Measurements from ENCODE around the gene AOC1.
"Not testable (repeated sequence)": the region's sequence is repeated elsewhere in the genome, so short reads cannot be mapped to it uniquely, and the experiment has no call there.

AOC1 gene, protein sequence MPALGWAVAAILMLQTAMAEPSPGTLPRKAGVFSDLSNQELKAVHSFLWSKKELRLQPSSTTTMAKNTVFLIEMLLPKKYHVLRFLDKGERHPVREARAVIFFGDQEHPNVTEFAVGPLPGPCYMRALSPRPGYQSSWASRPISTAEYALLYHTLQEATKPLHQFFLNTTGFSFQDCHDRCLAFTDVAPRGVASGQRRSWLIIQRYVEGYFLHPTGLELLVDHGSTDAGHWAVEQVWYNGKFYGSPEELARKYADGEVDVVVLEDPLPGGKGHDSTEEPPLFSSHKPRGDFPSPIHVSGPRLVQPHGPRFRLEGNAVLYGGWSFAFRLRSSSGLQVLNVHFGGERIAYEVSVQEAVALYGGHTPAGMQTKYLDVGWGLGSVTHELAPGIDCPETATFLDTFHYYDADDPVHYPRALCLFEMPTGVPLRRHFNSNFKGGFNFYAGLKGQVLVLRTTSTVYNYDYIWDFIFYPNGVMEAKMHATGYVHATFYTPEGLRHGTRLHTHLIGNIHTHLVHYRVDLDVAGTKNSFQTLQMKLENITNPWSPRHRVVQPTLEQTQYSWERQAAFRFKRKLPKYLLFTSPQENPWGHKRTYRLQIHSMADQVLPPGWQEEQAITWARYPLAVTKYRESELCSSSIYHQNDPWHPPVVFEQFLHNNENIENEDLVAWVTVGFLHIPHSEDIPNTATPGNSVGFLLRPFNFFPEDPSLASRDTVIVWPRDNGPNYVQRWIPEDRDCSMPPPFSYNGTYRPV

DNA sequence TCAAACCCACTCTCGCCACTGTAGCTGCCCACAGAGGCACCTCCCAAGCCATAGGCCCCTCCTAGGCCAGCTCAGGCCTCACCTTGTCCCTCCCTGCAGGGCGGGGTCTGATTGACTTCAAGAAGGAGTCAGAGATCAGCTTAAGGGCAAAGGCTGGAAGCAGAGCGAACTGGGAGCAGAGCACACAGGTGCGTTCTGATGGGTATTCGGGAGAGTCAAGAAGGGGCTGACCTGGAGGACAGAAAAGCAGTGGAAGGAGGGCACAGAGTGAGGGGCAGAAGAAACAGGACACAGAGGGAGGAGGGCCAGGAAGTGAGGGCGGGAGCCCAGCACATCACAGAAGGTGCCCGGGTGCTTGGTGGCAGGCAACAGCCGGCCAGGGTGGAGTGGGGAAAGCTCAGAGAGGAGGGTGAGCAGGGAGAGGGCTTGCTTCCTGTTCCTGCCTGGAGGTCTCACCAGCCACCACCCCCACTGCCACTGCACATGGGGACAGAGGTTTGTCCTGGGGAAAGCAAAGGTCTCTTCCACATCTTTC is at the start of gene AOC1:
AOC1 (plus strand) TSS at position 147 of the 535 bp plus-strand sequence. CDS start 3,954 bp downstream, outside the sequence.
- no peak for DNase-seq (ENCODE audit: low read depth)

DNA sequence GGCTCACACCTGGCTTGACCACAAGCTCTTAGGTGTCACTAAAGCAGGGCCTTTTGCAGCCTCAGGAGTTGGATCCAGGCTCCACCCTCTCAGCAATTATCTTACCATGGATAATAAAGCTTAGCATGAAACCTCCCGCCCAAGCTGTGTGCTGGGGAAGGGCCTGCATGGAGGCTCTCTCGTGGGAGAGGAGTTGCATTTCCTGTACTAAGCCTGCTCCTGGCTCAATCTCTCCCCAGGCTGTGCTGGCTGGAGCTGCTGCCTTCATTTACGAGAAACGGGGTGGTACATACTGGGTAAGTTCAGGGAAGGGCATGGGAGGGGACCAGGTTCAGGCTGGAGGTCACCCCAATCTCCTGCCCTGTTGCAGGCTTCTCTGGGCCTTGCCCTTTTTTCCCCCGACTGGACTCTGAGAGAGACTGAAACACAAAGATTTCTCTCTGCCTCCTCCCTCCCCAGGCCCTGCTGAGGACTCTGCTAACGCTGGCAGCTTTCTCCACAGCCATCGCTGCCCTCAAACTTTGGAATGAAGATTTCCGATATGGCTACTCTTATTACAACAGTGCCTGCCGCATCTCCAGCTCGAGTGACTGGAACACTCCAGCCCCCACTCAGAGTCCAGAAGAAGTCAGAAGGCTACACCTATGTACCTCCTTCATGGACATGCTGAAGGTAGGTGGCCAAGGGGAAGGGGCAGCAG is 49.0 kb upstream of the AOC1 start:
- DNase-seq (ENCODE audit: low read depth) = no peak

DNA sequence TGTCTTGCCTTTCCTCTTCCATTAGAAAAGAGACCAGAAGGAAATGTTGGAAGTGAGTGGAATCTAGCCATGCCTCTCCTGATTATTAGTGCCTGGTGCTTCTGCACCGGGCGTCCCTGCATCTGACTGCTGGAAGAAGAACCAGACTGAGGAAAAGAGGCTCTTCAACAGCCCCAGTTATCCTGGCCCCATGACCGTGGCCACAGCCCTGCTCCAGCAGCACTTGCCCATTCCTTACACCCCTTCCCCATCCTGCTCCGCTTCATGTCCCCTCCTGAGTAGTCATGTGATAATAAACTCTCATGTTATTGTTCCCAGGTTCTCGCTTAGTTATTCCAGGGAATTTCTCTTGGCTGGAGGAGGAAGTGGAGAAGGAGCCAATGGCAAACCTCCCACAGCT is 47.5 kb upstream of the AOC1 start:
- no peak for DNase-seq (ENCODE audit: low read depth)

DNA sequence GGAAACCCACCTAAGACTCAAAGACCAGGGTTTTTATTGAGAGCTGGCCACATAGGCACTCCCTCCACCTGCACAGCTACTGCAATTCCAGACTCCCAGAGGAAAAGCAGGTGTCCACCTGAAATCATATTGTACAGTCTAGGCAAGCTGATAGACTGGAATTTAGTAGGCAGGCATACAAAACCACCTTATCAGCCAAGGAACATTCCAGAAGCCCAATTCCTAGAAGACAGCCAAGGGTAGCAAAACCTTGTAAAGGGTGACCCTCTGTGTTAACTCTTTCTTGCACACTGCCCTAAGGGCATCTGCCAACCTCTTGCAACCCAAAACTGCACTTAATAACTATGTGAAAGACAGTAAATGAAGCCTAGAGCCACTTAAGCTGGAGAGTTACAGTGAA is 46.5 kb upstream of the AOC1 start:
- DNase-seq (ENCODE audit: low read depth) = no peak

DNA sequence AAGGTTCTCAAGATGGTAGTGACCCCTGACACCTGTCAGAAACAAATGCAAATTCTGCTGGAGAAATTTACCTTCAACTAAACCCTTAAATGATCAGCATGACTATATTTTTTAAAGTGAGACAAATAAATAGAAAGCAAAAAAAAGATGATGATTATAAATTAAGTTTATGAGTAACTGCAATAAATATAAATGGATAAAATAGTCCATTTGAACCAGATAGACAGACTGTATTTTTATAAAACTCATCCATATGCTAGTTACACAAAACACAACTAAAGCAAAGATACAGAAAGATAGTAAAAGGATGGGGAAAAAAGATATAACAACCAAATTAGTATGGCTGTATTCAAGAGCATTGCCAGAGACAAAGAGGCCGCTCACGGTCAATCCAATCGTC is 45.9 kb upstream of the AOC1 start:
- no peak for DNase-seq (ENCODE audit: low read depth)

DNA sequence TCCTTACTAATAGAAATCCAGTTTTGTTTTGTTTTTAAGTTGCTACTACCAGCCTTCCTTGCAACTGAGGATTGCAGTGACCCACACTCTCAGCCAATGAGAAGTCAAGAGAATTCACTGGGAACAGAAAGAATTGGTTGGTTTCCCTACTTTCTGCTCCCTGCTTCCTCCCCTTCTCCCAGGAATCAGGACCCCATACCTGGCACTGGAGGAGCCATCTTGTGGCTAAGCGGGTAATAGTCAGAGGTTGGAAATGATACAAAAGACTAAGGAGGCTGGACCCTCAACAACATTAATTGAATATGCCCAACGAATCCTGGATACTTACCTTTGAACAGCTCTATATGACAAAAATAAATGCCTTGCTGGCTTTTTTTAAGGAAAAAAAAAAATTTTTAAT is 45.5 kb upstream of the AOC1 start:
- DNase-seq (ENCODE audit: low read depth) = no peak

DNA sequence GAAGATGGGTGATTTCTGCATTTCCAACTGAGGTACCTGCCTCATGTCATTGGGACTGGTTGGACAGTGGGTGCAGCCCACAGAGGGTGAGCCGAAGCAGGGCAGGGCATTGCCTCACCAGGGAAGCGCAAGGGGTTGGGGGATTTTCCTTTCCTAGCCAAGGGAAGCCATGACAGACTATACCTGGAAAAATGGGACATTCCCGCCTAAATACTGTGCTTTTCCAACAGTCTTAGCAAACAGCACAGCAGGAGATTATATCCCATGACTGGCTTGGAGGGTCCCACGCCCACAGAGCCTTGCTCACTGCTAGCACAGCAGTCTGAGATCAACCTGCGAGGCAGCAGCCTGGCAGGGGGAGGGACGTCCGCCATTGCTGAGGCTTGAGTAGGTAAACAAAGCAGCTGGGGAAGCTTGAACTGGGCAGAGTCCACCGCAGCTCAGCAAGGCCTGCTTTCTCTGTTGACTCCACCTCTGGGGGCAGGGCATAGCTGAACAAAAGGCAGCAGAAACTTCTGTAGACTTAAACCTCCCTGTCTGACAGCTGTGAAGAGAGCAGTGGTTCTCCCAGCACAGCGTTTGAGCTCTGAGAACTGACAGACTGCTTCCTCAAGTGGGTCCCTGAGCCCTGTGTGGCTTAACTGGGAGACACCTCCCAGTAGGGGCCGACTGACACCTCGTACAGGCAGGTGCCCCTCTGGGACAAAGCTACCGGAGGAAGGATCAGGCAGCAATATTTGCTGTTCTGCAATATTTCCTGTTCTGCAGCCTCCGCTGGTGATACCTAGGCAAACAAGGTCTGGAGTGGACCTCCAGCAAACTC is 44.5 kb upstream of the AOC1 start:
- not testable (repeated sequence) for DNase-seq (ENCODE audit: low read depth)

DNA sequence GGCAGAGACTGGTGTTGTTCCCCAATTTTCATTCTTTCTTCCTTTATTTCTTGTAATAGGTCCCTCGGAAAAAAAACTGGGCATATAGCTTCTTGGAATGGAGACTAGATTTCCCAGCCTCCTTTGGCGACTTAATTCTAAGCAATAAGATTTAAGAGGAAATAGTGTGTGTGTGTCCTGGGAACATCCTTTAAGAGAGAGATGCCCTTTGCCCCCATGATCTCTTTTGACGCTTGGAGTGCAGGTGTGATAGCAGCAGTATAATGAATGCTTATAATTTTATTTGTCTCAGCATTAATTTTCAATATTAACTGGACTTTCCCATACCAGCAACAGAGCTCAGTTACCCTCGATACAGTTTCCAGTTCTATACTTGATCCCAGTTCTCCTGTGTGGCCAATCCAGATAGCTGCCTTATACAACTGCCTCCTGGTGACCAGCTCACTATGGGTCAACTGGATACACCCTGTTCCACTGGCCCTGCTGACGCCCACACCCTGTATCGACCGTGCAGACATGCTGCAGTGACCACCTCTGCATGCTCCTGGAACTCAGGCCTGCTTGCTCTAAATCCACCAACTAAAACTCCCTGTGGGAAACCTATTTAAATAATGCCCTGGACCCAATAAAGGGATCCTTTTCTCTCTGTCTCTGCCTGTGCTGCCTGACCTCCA is 37.9 kb upstream of the AOC1 start:
- no peak for DNase-seq (ENCODE audit: low read depth)

DNA sequence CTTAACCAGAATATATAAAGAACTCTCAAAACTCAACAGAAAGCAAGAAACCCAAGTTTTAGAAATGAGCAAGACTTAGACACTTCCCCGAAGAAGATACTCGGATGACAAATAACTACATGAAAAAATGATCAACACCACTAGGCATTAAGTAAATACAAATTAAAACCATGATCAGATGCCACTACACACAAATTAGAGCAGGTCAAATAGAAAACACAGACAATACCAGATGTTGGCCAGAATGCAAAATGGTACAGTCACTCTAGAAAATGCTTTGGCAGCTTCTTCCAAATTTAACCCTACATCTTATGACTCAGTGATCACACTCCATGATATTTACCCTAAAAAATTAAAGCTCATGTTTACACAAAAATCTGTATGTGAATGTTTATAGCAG is 33.3 kb upstream of the AOC1 start:
- DNase-seq (ENCODE audit: low read depth) = no peak

DNA sequence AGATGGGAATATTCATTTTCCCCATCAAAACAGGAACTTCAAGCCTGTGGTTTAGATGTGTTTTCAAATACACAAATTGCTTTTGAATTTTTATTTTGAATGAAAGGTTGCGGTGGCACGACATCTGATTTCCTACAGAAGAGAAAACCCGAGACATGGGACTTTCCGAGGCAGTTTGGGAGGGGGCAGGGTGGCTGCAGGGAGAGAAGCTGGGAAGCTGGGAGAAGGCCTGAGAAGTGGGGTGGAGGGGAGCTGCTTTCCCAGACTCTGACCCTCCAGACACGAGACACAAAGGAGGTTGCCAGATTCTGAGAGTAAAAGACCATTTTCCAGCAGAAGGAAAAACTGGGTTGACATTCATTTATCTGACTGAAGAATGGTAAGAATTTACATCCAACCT is 32.2 kb upstream of the AOC1 start:
- no peak for DNase-seq (ENCODE audit: low read depth)

DNA sequence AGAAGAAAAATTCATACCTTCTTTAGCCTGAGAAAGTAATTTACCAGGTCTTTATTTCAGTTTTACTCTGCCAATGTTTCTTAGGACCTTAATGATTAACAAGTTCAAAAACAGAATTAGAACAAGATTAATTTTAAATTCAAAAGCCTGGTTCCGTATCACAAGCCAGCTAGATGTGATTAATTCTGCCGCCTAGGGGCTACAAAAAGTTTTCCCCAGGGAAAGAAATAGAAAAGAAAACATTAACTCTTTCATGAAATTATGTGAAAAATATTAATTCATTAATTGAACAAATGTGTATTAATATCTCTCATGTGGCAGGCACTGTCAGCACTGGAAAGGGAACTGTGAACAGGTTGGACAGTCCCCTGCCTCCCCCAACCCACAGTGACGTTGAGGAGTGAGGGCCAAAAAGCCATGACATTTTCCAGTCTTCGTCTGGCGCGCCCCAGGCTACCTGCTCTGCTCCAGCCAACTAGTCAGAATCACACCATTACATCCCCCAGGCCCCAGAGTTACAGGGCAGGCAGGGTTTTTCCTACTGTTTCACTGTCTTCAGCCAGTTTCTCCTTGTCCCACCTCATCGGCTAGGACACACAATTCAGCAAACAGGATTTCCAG is 31.6 kb upstream of the AOC1 start:
- DNase-seq (ENCODE audit: low read depth) = no peak

DNA sequence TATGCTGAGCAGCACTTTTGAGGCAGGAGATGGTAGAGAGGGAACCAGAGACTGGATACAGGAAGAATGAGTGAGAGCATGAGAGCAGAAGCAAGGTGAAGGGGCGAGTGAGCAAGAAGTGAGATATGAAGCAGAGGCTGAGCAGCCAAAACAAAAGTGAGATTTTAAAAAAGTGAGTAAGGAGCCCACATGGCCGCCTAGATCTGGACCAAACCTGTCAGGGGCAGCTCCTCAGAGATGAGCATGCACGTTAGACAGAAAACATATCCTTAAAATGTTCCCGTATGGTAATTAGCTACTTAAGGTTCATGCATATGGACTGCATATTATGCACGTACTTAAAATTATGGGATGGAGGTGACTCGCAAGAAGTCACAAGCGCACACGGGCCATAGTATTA is 29.3 kb upstream of the AOC1 start:
- DNase-seq (ENCODE audit: low read depth) = no peak

DNA sequence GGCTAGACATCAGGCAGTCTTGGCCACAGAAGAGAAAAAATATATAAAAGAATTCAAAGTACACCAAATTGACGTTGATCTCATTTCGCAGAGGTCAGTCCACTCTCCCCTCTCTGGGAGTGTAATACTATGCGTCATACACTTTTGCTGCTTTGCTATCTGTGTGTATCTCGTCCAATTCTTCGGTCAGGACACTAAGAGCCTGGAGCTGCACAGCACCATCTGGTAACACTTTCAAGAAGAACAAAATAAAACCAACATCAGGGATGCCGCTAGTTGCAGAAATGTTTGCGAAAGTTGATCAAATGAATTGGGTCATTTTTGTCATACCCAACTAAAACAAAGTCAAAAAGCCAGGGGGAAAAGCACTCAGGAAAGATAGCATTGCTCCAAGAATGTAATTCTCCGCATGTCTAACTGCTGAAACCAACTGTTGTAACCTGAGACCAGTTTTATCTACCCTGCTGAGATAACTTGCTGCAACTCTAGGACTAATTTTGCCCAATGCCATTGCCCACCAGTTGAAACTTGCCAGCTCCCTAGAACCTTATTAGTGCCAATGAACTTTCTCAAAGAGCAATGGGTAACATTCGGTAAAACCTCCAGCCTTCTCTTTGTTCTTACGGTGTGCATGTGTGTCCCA is 28.7 kb upstream of the AOC1 start:
- DNase-seq (ENCODE audit: low read depth) = no peak

DNA sequence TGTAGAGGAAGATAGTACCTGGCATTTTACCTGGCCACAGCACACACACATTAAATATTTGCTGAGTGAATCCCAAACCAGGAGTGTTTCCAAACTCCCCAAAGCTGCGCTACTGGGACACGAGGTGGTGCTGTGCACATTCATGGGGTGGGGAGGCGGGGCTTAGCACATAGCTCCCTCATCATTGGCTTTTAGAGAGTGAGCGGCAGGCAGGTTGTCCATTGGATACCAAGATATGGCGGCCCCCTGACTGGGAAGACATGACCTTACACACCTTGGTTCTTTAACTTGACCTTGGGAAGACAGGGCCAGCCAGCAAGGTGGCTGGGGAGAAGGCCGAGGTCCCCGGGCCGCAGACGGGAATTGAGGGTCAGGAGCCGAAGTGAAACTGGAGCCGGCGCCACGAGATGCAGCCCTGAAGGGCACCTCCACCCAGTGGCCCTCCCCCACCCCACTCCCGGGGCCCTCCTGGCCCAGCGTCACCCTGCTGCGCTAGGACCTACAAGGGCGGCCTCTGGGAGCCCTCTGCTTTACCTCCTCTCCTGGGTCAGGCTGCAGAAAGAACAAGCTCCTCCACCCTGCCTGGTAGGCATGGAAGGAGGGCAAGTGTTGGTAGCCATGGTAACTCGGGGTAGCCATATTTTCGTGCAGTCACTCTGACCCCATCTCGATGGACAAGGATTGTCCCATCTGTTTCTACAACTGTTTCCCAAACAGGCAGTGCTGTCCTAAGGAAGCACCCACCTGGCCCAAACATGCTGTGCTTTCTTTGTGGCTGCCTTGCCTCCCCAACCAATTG is 27.7 kb upstream of the AOC1 start:
- no peak for DNase-seq (ENCODE audit: low read depth)

DNA sequence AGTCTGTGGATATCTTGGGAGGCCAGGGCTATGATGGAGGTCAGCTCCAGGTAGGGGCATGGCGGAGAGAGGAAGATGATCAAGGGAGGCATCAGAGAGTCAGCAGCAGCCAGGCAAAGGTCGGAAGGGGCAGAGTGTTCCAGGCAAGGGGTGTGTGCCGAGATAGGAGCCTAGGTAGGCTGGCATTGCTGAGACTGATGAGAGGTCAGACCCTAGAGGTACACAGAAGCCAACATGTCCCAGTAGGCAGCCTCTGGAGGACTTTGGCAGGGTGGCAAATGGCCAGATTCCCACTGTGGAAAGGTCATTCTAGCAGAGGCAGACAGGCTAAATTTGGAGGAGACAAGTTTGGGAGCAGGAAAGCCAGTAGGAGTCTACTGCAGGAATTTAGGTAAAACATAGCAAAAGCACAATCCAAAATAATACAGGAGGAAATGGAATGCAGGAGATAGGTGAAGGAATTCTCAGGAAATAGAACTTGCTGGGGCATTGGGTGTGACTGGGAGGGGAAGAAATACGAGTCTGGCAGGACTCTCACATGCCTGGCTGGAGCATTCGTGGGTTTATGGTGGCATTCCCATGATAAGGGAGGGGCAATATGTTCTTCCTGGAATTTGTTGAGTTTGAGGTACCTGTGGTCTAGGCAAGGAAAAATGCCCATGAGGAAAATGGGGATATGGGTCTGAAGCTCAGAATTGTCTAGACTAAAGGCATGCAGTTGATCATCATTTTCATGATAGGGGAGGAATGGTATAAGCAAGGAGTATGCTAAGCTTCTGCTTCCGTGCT is 26.1 kb upstream of the AOC1 start:
- no peak for DNase-seq (ENCODE audit: low read depth)

DNA sequence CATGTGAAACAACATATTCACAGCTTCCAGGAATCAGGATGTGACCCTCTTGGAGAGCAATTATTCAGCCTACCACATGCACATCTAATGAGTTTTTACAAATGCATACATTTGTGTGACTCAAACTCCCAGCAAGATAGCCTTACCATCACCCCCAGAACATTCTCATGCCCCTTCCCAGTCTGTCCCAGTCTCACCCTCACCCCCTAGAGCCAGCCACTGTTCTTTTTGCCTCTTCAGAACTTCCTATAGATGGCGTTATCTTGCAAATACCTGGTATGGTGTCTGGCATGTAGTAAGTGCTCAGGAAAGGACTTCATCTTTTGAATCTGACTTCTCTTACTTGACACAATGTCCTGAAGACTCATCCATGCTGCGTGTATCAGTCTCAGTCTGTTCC is 23.9 kb upstream of the AOC1 start:
- DNase-seq (ENCODE audit: low read depth) = no peak

DNA sequence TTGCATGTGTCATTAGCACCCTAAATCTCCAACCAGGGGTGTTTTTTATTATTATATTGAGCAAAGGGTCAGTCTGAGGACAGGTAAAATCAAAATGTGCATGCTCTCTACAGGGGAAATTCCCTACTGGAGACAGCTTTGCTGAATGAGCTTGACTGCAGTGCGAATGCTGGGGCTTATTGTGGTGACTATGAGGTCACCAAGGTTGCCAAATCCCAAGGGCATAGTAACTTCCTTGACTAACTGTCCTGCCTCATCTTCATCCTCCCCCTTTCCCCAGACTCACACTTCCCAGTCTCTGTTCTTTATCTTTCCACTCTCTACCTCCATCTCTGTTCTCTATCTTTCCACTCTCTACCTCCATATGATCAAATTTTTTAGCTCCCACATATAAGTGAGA is 22.9 kb upstream of the AOC1 start:
- DNase-seq (ENCODE audit: low read depth) = no peak

DNA sequence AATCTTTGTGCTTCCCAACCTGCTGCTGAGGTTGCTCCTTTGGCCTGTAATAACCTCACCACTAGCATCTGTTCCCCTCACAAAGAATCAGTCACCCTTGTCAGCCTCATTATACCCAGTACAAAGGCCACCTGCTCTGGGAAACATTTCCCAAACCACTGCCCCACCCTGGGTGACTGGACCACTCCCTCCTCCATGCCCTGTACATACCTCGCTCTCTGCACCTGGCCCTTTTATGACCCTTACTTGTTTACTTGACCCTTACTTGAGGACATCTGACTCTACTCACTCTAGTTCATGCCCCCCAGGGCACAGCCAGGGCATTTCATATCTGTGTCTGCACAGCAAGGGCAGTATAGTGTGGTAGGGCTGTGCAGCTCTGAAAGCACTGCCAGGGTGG is 21.4 kb upstream of the AOC1 start:
- no peak for DNase-seq (ENCODE audit: low read depth)

DNA sequence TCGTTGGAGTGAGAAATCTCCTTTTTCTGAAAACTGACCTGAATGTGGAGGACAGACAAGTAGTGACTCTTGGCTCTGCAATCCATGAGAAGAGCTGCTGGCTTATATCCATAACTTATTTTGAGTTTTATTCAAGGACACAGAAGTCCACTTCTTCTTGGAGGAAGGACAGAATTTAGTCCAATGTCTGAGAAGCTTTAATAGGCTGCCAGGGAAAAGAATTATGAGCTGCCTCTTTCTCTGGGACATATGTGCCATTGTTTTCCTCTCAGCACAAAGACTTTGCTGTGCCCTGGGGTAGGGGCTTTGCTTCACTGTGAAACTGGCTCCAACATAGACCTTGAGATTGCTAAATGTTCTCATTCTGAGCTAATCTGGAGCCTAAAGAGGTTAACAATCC is 20.5 kb upstream of the AOC1 start:
- DNase-seq (ENCODE audit: low read depth) = no peak

All from GM04503 (cell line).